AG04449 (cell line): ENCODE results near the gene ITPKA.

Source experiments
- CTCF ChIA-PET: fragments of 350-600 bp; formaldehyde crosslinking; extraction: SDS; loops from one replicate; lab custom pipeline; 2021; ENCODE audit warnings: antibody characterized with exemption; lab: Yijun Ruan, JAX
- POLR2A ChIA-PET: fragments of 400-600, 350-600 bp; formaldehyde crosslinking; extraction: SDS; loops from one replicate; lab custom pipeline; 2020; ENCODE audit warnings: antibody characterized with exemption, inconsistent platforms; lab: Yijun Ruan, JAX
- DNase-seq: peaks from one replicate; pipeline ENCODE4 v3.0.0-alpha.2; 2010; ENCODE audit warnings: low read depth, low spot score
- H3K4me3 ChIP-seq: 2 replicates; pipeline ENCODE4 v1.5.1; 2011; ENCODE audit warnings: low read depth, mild to moderate bottlenecking, control low read depth, low read length
- TF ChIP-seq, protein P1 (sequence below): IDR thresholded peaks from one replicate; pipeline ENCODE4 v1.5.1; 2011; ENCODE audit warnings: mild to moderate bottlenecking, moderate library complexity, low read length, control low read depth, inconsistent platforms; ENCODE audit not compliant: insufficient read depth; ENCODE audit errors: missing control alignments

Gene ITPKA

GRCh38 chr15:41517895-41518449 is 24.3 kb downstream of the ITPKA start:
- TF ChIP-seq, protein P1, sequence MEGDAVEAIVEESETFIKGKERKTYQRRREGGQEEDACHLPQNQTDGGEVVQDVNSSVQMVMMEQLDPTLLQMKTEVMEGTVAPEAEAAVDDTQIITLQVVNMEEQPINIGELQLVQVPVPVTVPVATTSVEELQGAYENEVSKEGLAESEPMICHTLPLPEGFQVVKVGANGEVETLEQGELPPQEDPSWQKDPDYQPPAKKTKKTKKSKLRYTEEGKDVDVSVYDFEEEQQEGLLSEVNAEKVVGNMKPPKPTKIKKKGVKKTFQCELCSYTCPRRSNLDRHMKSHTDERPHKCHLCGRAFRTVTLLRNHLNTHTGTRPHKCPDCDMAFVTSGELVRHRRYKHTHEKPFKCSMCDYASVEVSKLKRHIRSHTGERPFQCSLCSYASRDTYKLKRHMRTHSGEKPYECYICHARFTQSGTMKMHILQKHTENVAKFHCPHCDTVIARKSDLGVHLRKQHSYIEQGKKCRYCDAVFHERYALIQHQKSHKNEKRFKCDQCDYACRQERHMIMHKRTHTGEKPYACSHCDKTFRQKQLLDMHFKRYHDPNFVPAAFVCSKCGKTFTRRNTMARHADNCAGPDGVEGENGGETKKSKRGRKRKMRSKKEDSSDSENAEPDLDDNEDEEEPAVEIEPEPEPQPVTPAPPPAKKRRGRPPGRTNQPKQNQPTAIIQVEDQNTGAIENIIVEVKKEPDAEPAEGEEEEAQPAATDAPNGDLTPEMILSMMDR, result no peak
- no peak overlapping the region for H3K4me3 ChIP-seq
- POLR2A ChIA-PET, result interaction anchor here (0.6 kb wide), 1 partner anchor 26 kb away, joined by 3 read pairs; the partner anchor contains the start of gene RPAP1
- no peak for DNase-seq
- CTCF ChIA-PET, result no interaction called here

GRCh38 chr15:41520636-41521035 is 27.0 kb downstream of the ITPKA start:
- no peak overlapping the region for H3K4me3 ChIP-seq
- POLR2A ChIA-PET, result interaction anchor here (0.5 kb wide), 1 partner anchor 64 kb away, joined by 3 read pairs; no protein-coding TSS in a partner anchor
- TF ChIP-seq, protein P1, result no peak
- DNase-seq, result no peak
- CTCF ChIA-PET, result no interaction called here

GRCh38 chr15:41521614-41522013 is 27.9 kb downstream of the ITPKA start:
- POLR2A ChIA-PET, result no interaction called here
- CTCF ChIA-PET, result no interaction called here
- H3K4me3 ChIP-seq, result no peak overlapping the region
- TF ChIP-seq, protein P1, result no peak
- no peak for DNase-seq

DNA sequence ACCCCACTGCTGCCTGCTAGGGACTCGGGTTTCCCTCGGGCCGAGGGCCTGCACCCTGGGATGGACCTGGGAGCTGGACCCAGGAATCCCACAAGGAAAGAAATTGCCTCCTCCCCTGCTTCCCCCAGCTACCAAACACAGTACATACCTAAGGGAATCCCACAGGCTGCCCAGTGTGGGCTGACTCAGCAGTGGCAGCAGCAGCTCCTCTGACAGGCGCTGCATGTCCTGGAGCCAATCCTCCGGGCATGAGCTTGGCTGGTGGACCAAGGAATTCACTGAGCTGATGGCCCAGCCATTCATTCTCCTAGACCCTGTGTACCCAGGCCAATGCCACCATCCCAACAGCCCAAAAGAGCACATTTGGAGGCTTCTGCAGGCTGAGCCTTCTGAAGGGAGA is 29.4 kb downstream of the ITPKA start:
- DNase-seq, result no peak
- CTCF ChIA-PET, result interaction anchor here (1.0 kb wide), 1 partner anchor 57 kb away, joined by 3 read pairs; no protein-coding TSS in a partner anchor
- H3K4me3 ChIP-seq, result no peak overlapping the region
- TF ChIP-seq, protein P1, result no peak
- POLR2A ChIA-PET, result interaction anchor here (0.7 to 1.1 kb wide), 2 partner anchors 28 to 58 kb away, joined by 3 read pairs; no protein-coding TSS in a partner anchor

- ChIA-PET CTCF (interaction anchor here (0.8 kb wide), 1 partner anchor 65 kb away, joined by 3 read pairs; no protein-coding TSS in a partner anchor), POLR2A (interaction anchor here (0.6 kb wide), 1 partner anchor 246 kb away, joined by 4 read pairs; no protein-coding TSS in a partner anchor)
- TF ChIP-seq, protein P1, result no peak
- no peak for DNase-seq
- H3K4me3 ChIP-seq, result no peak overlapping the region
Measured at GRCh38 chr15:41530363-41530956, 36.8 kb downstream of the ITPKA start.

- ChIA-PET POLR2A (interaction anchor here (0.9 kb wide), 1 partner anchor 42 kb away, joined by 3 read pairs; the partner anchor contains the start of gene ITPKA), CTCF (no interaction called here)
- TF ChIP-seq, protein P1, result no peak
- no peak overlapping the region for H3K4me3 ChIP-seq
- no peak for DNase-seq
Measured at GRCh38 chr15:41535544-41535943, 41.9 kb downstream of the ITPKA start.
